Dermis lymphatic vessel endothelial cell (primary cell): ENCODE data around the gene CHMP3. TPM values are rescaled to one million over a fixed set of nuclear protein-coding genes. Genes with fewer than 3 reads are reported as not detected.

ENCODE experiments used
- total RNA-seq: library from RNA; depleted of rRNA; stranded (reverse); fragments of >200 nt; gene quantifications from 2 replicates; pipeline ENCODE4 v1.2.1, GENCODE V29; 2014

The CHMP3 gene
- total RNA-seq = 85.8 and 96.9 TPM in 2 replicates

GRCh38 chr2:86562922-86563649 is at the start of gene CHMP3:
CHMP3 (minus strand) TSS chr2:86563443; CDS start chr2:86563348, 95 bp downstream.

Other genes starting within 250 kb of the CHMP3 start
- gene REEP1, start 225.8 kb downstream of the CHMP3 start, total RNA-seq = 17.7 and 22.9 TPM in 2 replicates
- gene KDM3A, start 122.1 kb downstream of the CHMP3 start, total RNA-seq = 42.5 and 43.5 TPM in 2 replicates
- 37.3 and 38.1 TPM in 2 replicates for gene RNF103, start 60.4 kb upstream of the CHMP3 start, total RNA-seq
- gene RMND5A, start 156.8 kb upstream of the CHMP3 start, total RNA-seq = 102 and 113 TPM in 2 replicates
- not detected in 2 replicates for gene CD8A, start 227.5 kb upstream of the CHMP3 start, total RNA-seq